ENCODE data around the gene TPCN2. TPM values are rescaled to one million over a fixed set of nuclear protein-coding genes. Genes with fewer than 3 reads are reported as not detected.

The TPCN2 gene
- total RNA-seq, 2 donors from 2014 or later = 8.7 to 13.9 TPM

GRCh38 chr11:69104212-69104855, 55.6 kb downstream of the TPCN2 start:
- ATAC-seq (no peak), DNase-seq (ENCODE audit: low spot score in 2 of 2) (no peak)
- no peak overlapping the region for H3K27ac Mint-ChIP-seq
- H3K9me3 Mint-ChIP-seq = no peaks in the 10 kb centered on the region
- no peaks in the 10 kb centered on the region for H3K36me3 Mint-ChIP-seq

GRCh38 chr11:69104856-69105395, 56.2 kb downstream of the TPCN2 start:
- H3K27ac Mint-ChIP-seq = no peak overlapping the region
- no peaks in the 10 kb centered on the region for H3K36me3 Mint-ChIP-seq
- DNase-seq (ENCODE audit: low spot score in 2 of 2) = no peak
- no peaks in the 10 kb centered on the region for H3K9me3 Mint-ChIP-seq
- no peak for ATAC-seq

DNA sequence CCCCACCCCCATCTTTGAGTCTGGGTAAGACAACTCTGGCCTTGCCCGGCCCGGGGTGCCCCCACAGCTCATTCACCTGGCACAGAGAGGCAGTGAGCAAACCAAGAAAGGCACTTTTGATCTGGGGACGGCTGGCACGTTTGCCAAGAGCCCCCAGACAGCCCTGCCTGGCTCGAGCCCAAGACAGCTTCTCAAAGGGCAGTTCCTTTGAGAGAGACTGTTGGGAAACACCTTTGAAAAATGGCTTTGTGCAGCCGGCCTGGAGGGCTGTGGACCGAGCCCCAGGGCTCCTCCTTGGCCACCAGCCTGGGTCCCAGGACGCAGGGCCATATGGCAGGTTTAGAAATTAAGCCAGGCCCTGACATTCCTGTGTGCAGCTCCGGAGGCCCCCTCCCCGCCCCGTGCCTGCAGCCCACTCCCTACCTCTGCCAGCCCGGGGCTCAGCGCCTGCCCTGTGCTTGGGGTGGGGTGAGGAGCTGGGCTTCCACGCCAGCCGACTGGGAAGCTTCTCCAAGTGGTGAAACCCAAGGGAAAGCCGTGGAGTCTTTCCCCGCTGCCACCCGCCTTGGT, 56.8 kb downstream of the TPCN2 start:
- Mint-ChIP-seq H3K9me3 (peaks cover 4% of the 10 kb centered on the region in 2 donors), H3K36me3 (no peaks in the 10 kb centered on the region), H3K27ac (no peak overlapping the region)
- ATAC-seq = no peak
- no peak for DNase-seq (ENCODE audit: low spot score in 2 of 2)

- ATAC-seq = no peak
- Mint-ChIP-seq H3K9me3 (peaks cover 5 to 7% of the 10 kb centered on the region in 2 donors), H3K27ac (no peak overlapping the region), H3K36me3 (no peaks in the 10 kb centered on the region)
- DNase-seq (ENCODE audit: low spot score in 2 of 2) = no peak
Measured at GRCh38 chr11:69106031-69106811, 57.5 kb downstream of the TPCN2 start.

DNA sequence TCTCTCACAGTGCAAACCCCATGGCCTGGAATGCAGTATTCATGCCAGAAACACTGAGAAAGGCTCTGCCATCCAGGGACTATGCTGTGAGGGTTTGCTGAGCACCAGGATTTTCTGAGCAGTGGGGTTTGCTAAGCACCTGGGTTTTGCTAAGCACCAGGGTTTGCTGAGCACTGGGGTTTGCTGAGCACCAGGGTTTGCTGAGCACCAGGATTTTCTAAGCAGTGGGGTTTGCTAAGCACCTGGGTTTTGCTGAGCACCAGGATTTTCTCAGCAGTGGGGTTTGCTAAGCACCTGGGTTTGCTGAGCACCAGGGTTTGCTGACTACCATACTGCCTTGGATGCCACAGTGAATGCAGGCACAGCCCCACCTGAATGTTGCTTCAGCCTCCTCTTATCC, 58.7 kb downstream of the TPCN2 start:
- H3K27ac Mint-ChIP-seq = no peak overlapping the region

DNA sequence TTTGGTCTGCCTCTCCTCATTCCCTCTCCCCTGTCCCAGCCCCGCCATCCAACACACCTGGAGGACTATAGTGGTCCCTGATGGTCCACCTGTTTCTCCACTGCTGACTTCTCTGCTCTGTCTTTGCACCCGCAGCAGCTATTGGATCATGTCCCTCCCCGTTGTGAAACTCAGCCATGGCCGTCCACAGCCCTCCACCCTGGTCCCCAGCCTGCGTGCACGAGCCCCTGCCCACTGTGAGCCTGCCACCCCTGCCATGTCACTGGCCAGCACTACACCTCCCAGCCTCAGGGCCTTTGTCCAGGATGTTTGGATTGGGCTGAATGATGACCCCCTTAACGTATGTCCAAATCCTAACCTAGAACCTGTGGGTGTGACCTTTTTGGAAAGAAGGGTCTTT, 59.3 kb downstream of the TPCN2 start:
- Mint-ChIP-seq H3K27ac (no peak overlapping the region), H3K36me3 (no peaks in the 10 kb centered on the region), H3K9me3 (peaks cover 5 to 7% of the 10 kb centered on the region in 2 donors)
- no peak for DNase-seq (ENCODE audit: low spot score in 2 of 2)
- ATAC-seq = no peak

More for the DNA sequence above, 58.7 kb downstream of the TPCN2 start:
- Mint-ChIP-seq H3K36me3 (no peaks in the 10 kb centered on the region), H3K9me3 (peaks cover 5 to 7% of the 10 kb centered on the region in 2 donors)
- DNase-seq (ENCODE audit: low spot score in 2 of 2) = no peak
- ATAC-seq = no peak

DNA sequence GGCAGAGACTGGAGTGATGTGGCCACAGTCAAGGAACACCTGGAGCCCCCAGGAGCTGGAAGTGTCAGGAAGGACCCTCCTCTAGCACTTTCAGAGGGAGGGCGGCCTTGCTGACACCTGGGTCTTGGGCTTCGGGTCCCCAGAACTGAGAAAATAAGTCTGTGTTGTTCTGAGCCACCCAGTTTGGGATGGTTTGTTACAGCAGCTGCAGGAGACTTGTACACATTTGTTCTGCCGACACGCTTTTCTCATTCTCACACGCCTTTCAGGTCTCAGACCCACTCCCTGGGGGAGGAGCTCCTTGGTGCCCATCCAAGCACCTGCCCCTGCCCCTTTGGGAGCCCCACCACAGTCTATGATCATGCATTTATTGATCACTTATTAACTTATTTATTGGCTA, 59.8 kb downstream of the TPCN2 start:
- peaks cover 5 to 7% of the 10 kb centered on the region in 2 donors for H3K9me3 Mint-ChIP-seq
- H3K27ac Mint-ChIP-seq = no peak overlapping the region
- ATAC-seq (no peak), DNase-seq (ENCODE audit: low spot score in 2 of 2) (no peak)
- no peaks in the 10 kb centered on the region for H3K36me3 Mint-ChIP-seq

GRCh38 chr11:69109101-69109500, 60.4 kb downstream of the TPCN2 start:
- no peaks in the 10 kb centered on the region for H3K36me3 Mint-ChIP-seq
- no peak overlapping the region for H3K27ac Mint-ChIP-seq
- DNase-seq (ENCODE audit: low spot score in 2 of 2) (no peak), ATAC-seq (no peak)
- peaks cover 5 to 7% of the 10 kb centered on the region in 2 donors for H3K9me3 Mint-ChIP-seq

DNA sequence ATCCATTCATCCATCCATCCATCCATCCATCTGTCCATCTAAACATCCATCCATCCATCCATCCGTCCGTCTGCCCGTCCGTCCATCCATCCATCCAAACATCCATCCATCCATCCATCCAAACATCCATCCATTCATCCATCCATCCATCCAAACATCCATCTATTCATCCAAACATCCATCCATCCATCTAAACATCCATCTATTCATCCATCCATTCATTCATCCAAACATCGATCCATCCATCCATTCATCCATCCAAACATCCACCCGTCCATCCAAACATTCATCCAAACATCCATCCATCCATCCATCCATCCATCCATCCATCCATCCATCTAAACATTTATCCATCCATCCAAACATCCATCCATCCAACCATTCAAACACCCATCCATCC, 61.7 kb downstream of the TPCN2 start:
- Mint-ChIP-seq H3K36me3 (no peaks in the 10 kb centered on the region), H3K9me3 (peaks cover 5 to 7% of the 10 kb centered on the region in 2 donors), H3K27ac (no peak overlapping the region)
- no peak for ATAC-seq
- DNase-seq (ENCODE audit: low spot score in 2 of 2) = no peak

DNA sequence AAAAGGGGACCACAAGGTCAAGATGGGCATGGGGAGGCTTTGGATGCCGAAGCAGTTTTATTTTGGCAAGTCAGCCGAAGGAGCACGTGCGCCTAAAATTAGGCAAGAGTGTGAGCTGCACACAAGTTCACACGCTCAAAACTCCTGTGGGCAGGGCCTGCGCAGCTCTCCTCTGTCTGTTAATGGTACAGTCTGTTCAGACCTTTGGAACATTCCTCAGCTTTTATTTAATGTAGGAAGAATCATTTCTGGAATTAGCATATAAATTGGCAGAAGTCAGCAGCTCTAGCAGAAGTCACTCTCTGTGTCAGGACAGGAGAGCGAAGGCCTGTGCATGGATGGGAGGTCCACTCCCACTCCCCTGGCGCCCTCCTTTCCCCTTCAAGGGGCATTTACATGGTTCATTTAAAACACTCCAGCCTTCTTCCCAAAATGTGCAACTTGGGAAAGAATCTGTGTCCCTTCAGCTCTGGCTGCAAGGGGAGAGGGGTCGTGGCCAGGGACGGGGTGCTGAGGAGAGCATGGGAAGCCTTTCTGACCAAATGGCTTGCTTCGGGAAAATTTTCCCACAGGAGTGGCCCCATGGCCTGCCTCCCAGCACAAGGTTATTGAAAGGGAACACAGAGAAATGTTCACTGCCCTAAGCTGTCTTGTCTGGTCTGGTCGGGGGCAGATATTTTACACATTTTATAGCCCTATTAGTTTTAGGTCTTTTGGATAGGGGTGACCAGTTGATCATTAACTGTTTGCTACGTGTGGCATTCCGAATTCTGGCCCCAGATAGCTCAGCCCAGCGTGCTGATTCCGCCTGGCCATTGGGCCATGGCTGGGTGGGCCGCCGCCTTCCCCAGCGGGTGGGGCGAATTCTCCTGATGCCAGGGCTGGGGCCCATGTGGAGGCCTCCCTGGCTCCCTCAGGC, 63.2 kb downstream of the TPCN2 start:
- peaks cover 5 to 7% of the 10 kb centered on the region in 2 donors for H3K9me3 Mint-ChIP-seq
- H3K27ac Mint-ChIP-seq = no peak overlapping the region
- no peak for DNase-seq (ENCODE audit: low spot score in 2 of 2)
- no peak for ATAC-seq
- no peaks in the 10 kb centered on the region for H3K36me3 Mint-ChIP-seq

- Mint-ChIP-seq H3K27ac (no peak overlapping the region), H3K9me3 (peaks cover 5 to 7% of the 10 kb centered on the region in 2 donors), H3K36me3 (no peaks in the 10 kb centered on the region)
- no peak for DNase-seq (ENCODE audit: low spot score in 2 of 2)
- ATAC-seq = no peak
Measured at GRCh38 chr11:69113226-69113625, 64.5 kb downstream of the TPCN2 start.

GRCh38 chr11:69113646-69114340, 65.1 kb downstream of the TPCN2 start:
- Mint-ChIP-seq H3K9me3 (peaks cover 6 to 7% of the 10 kb centered on the region in 2 donors), H3K36me3 (no peaks in the 10 kb centered on the region), H3K27ac (no peak overlapping the region)
- DNase-seq (ENCODE audit: low spot score in 2 of 2) (no peak), ATAC-seq (no peak)

DNA sequence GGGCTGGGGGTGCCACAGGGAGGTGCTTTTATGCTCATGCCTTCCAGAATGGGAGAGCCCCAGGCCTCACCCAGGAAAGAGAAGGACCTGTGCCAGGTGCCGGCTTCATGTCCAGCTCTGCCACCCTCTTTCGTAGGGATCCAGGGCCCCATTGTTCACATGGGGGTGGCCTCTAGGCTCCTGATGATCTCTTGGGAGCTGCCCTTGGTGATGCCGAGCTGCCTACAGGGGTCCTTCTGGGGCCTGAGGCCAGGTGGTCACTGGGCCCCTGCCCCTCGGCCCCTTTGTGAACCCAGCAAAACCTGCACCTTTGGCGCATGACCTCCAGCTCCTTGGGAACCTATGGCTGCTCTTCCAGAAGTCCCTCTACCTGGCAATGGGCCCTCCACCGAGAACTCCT, 65.6 kb downstream of the TPCN2 start:
- Mint-ChIP-seq H3K9me3 (peaks cover 7 to 11% of the 10 kb centered on the region in 2 donors), H3K27ac (no peak overlapping the region), H3K36me3 (peaks cover 0 to 5% of the 10 kb centered on the region in 2 donors)
- no peak for DNase-seq (ENCODE audit: low spot score in 2 of 2)
- ATAC-seq = no peak

DNA sequence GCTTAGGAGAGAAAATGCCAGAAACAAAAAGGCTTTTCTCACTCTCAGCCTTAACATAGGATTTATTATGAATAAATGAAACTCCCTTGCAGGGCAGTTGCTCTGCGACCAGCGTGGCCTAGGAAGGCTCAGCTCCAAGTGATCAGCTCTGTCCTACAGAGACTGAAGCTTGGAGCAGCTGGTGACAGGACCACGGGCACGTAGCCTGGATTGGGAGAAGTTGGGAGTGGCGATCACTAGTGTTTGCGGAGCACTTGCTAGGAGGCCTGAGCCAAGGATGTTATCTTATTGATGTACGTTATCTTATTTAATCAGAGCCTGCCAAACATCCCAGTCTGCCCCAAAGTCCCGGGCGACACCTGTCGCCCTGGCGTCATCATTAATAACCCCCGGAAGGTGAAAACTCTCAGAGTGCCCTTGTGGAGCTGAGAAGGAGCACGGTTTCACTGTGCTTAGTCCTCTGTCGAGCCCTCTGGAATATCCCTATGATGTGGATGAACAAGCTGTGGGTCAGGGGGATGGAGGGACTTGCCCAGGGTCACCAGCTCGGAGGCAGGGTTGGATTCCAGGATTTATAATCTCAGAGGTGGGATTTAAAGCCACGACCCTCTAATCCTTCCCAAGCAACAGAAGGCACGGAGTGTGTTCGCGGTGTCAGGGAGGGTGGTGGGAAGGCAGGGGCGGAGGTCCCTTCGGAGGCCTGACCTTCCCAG, 66.2 kb downstream of the TPCN2 start:
- Mint-ChIP-seq H3K27ac (no peak overlapping the region), H3K36me3 (peaks cover 0 to 6% of the 10 kb centered on the region in 2 donors), H3K9me3 (peaks cover 7 to 13% of the 10 kb centered on the region in 2 donors)
- ATAC-seq = no peak
- no peak for DNase-seq (ENCODE audit: low spot score in 2 of 2)
